Nephron progenitor cell (in vitro differentiated cells): Measurements from ENCODE around the gene ACP1.

Experiments used
- DNase-seq: peaks from one replicate; pipeline ENCODE4 v3.0.0; 2021
- H3K27ac Mint-ChIP-seq: 2 replicates; pipeline ENCODE4 v1.8.0; 2021; ENCODE audit warnings: mild to moderate bottlenecking, moderate library complexity, mixed read lengths
- H3K27me3 Mint-ChIP-seq: 2 replicates; pipeline ENCODE4 v1.8.0; 2021; ENCODE audit warnings: mild to moderate bottlenecking, low read depth, mixed read lengths; ENCODE audit not compliant: poor library complexity
- H3K36me3 Mint-ChIP-seq: 2 replicates; pipeline ENCODE4 v1.8.0; 2021; ENCODE audit warnings: low read depth, mixed read lengths
- H3K4me1 Mint-ChIP-seq: 2 replicates; pipeline ENCODE4 v1.8.0; 2021; ENCODE audit warnings: mixed read lengths
- H3K4me3 Mint-ChIP-seq: 2 replicates; pipeline ENCODE4 v1.8.0; 2021; ENCODE audit warnings: mild to moderate bottlenecking, moderate library complexity, mixed read lengths
- H3K9me3 Mint-ChIP-seq: 2 replicates; pipeline ENCODE4 v1.8.0; 2021; ENCODE audit warnings: mild to moderate bottlenecking, moderate library complexity, mixed read lengths
- CTCF ChIP-seq: fragments of 200-600 bp; sonication (generic); IDR thresholded peaks from 2 replicates; pipeline ENCODE4 v1.5.0; 2021; ENCODE audit warnings: antibody characterized with exemption

The ACP1 gene

GRCh38 chr2:295090-295489 is 30.3 kb downstream of the ACP1 start:
- H3K27ac Mint-ChIP-seq: no peak overlapping the region
- H3K4me1 Mint-ChIP-seq: peaks cover 6% of the 10 kb centered on the region
- peaks cover 63% of the 10 kb centered on the region for H3K27me3 Mint-ChIP-seq
- no peak for DNase-seq
- no peaks in the 10 kb centered on the region for H3K36me3 Mint-ChIP-seq
- no peak for TF ChIP-seq CTCF
- H3K4me3 Mint-ChIP-seq: no peak overlapping the region
- peaks cover 18% of the 10 kb centered on the region for H3K9me3 Mint-ChIP-seq

- no peak for DNase-seq
- no peak for TF ChIP-seq CTCF
- Mint-ChIP-seq H3K4me1 (peaks cover 6% of the 10 kb centered on the region), H3K36me3 (no peaks in the 10 kb centered on the region), H3K9me3 (peaks cover 30% of the 10 kb centered on the region), H3K27ac (no peak overlapping the region), H3K27me3 (peaks cover 53% of the 10 kb centered on the region), H3K4me3 (no peak overlapping the region)
Observed at GRCh38 chr2:296354-296753, 31.6 kb downstream of the ACP1 start.

- Mint-ChIP-seq H3K36me3 (no peaks in the 10 kb centered on the region), H3K4me1 (peaks cover 15% of the 10 kb centered on the region), H3K27ac (no peak overlapping the region), H3K4me3 (no peak overlapping the region), H3K9me3 (peaks cover 28% of the 10 kb centered on the region), H3K27me3 (no peaks in the 10 kb centered on the region)
- no peak for DNase-seq
- no peak for TF ChIP-seq CTCF
Observed at GRCh38 chr2:305366-305765, 40.6 kb downstream of the ACP1 start.

- H3K36me3 Mint-ChIP-seq: no peaks in the 10 kb centered on the region
- peak; percentile 19 for DNase-seq
- H3K4me1 Mint-ChIP-seq: peaks cover 39% of the 10 kb centered on the region
Observed at GRCh38 chr2:309148-309953, 44.6 kb downstream of the ACP1 start.

GRCh38 chr2:309954-310510 is 45.3 kb downstream of the ACP1 start:
- H3K4me3 Mint-ChIP-seq: no peak overlapping the region

More at GRCh38 chr2:309148-309953, 44.6 kb downstream of the ACP1 start:
- TF ChIP-seq CTCF: no peak
- no peak overlapping the region for H3K4me3 Mint-ChIP-seq
- H3K9me3 Mint-ChIP-seq: no peaks in the 10 kb centered on the region
- no peak overlapping the region for H3K27ac Mint-ChIP-seq
- H3K27me3 Mint-ChIP-seq: no peaks in the 10 kb centered on the region

More at GRCh38 chr2:309954-310510, 45.3 kb downstream of the ACP1 start:
- Mint-ChIP-seq H3K4me1 (peaks cover 44% of the 10 kb centered on the region), H3K9me3 (no peaks in the 10 kb centered on the region), H3K27ac (no peak overlapping the region), H3K36me3 (no peaks in the 10 kb centered on the region), H3K27me3 (no peaks in the 10 kb centered on the region)
- no peak for DNase-seq
- no peak for TF ChIP-seq CTCF
